Keratinocyte (primary cell): Measurements from ENCODE around the gene OSBPL5. TPM values are rescaled to one million over a fixed set of nuclear protein-coding genes. Genes with fewer than 3 reads are reported as not detected.

Experiments used
- DNase-seq: peaks from one replicate; pipeline ENCODE4 v3.0.0-alpha.2; 2011; ENCODE audit warnings: low read depth, missing footprints, low spot score
- FAIRE-seq: peaks from 2 replicates; lab custom pipeline; 2011; peaks lifted over from hg19 to GRCh38; lab: Jason Lieb, UNC
- H2AFZ ChIP-seq: 2 replicates; pipeline ENCODE4 v1.6.0; 2012; ENCODE audit warnings: low read length, control low read depth, inconsistent platforms; ENCODE audit not compliant: control insufficient read depth
- H3K27ac ChIP-seq: 2 replicates; pipeline ENCODE4 v1.5.1; 2011; ENCODE audit warnings: low read length; ENCODE audit not compliant: control insufficient read depth, insufficient read depth
- H3K27me3 ChIP-seq: 3 replicates; pipeline ENCODE4 v1.6.0; 2011; ENCODE audit warnings: low read length; ENCODE audit not compliant: control insufficient read depth, insufficient read depth; ENCODE audit errors: extremely low read depth
- H3K36me3 ChIP-seq, 2 experiments: 2 replicates in 1 of 2; 3 replicates in 1 of 2; pipeline ENCODE4 v1.5.1; 2011; ENCODE audit warnings: low read length in 2 of 2, mild to moderate bottlenecking in 1 of 2; ENCODE audit not compliant: control insufficient read depth in 2 of 2, insufficient read depth in 2 of 2; ENCODE audit errors: extremely low read depth in 1 of 2
- H3K4me1 ChIP-seq: 3 replicates; pipeline ENCODE4 v1.5.1; 2011; ENCODE audit warnings: low read length; ENCODE audit not compliant: control insufficient read depth, insufficient read depth; ENCODE audit errors: extremely low read depth
- H3K4me2 ChIP-seq: 3 replicates; pipeline ENCODE4 v1.6.0; 2011; ENCODE audit warnings: low read depth, low read length; ENCODE audit not compliant: control insufficient read depth, insufficient read depth; ENCODE audit errors: extremely low read depth
- H3K4me3 ChIP-seq, 3 experiments: fragments of 200-600 bp in 1 of 3; sonication (generic) in 1 of 3; 2 replicates in 2 of 3; 3 replicates in 1 of 3; pipeline ENCODE4 v1.5.1; 2011 to 2016; ENCODE audit warnings: low read length in 3 of 3, mild to moderate bottlenecking in 3 of 3, control low read depth in 2 of 3, inconsistent platforms in 1 of 3, low read depth in 1 of 3, mixed read lengths in 1 of 3, mixed run types in 1 of 3, moderate library complexity in 1 of 3; ENCODE audit not compliant: control insufficient read depth in 2 of 3, insufficient read depth in 2 of 3; ENCODE audit errors: extremely low read depth in 1 of 3
- H3K79me2 ChIP-seq: 2 replicates; pipeline ENCODE4 v1.6.0; 2012; ENCODE audit warnings: low read length; ENCODE audit not compliant: control insufficient read depth, insufficient read depth
- H3K9ac ChIP-seq: 3 replicates; pipeline ENCODE4 v1.6.0; 2011; ENCODE audit warnings: low read length; ENCODE audit not compliant: control insufficient read depth, insufficient read depth; ENCODE audit errors: extremely low read depth
- H3K9me1 ChIP-seq: 3 replicates; pipeline ENCODE4 v1.6.0; 2011; ENCODE audit warnings: low read length; ENCODE audit not compliant: control insufficient read depth, insufficient read depth; ENCODE audit errors: extremely low read depth
- H3K9me3 ChIP-seq: 2 replicates; pipeline ENCODE4 v1.5.1; 2012; ENCODE audit warnings: low read depth, low read length; ENCODE audit not compliant: control insufficient read depth
- H4K20me1 ChIP-seq: 3 replicates; pipeline ENCODE4 v1.6.0; 2011; ENCODE audit warnings: low read length; ENCODE audit not compliant: control insufficient read depth, insufficient read depth; ENCODE audit errors: extremely low read depth
- CTCF ChIP-seq, 3 experiments: IDR thresholded peaks in 1 of 3; conservative IDR thresholded peaks in 1 of 3; optimal IDR thresholded peaks in 1 of 3; 2 replicates in 2 of 3; 3 replicates in 1 of 3; pipeline versions ENCODE3 to v1.5.1; 2011; ENCODE audit warnings: low read length in 3 of 3, mild to moderate bottlenecking in 3 of 3, moderate library complexity in 2 of 3, control low read depth in 1 of 3, inconsistent platforms in 1 of 3; ENCODE audit not compliant: insufficient read depth in 2 of 3; ENCODE audit errors: extremely low read depth in 1 of 3
- EZH2 ChIP-seq: IDR thresholded peaks from one replicate; pipeline ENCODE4 v1.6.1; 2012; ENCODE audit warnings: inconsistent platforms, mild to moderate bottlenecking, low read length, moderate library complexity
- dilution Hi-C: fragments of 300-500 bp; cut with MboI; formaldehyde crosslinking; loops from one replicate; pipeline ENCODE4 v1.7.0; 2020; ENCODE audit warnings: low sequenced_read_pairs; ENCODE audit not compliant: extremely low pct_ligation_motif_present
- polyA plus RNA-seq, 5 experiments: library from polyadenylated mRNA; depleted of rRNA in 3 of 5; stranded (reverse) in 3 of 5; stranded (forward) in 1 of 5; unstranded in 1 of 5; fragments of >200 nt; gene quantifications; 1 replicate in 1 of 5; 2 replicates in 3 of 5; 3 replicates in 1 of 5; pipeline versions ENCODE4 v1.2.1 to v1.2.3, GENCODE V29; 2011 to 2012; ENCODE audit warnings: missing spikeins in 2 of 5, low read depth in 1 of 5, low replicate concordance in 1 of 5

The OSBPL5 gene
- polyA plus RNA-seq, 1 donor (not counting 4 experiments of a cell fraction or from before 2014, with no cell fraction given) = 3.0 TPM

DNA sequence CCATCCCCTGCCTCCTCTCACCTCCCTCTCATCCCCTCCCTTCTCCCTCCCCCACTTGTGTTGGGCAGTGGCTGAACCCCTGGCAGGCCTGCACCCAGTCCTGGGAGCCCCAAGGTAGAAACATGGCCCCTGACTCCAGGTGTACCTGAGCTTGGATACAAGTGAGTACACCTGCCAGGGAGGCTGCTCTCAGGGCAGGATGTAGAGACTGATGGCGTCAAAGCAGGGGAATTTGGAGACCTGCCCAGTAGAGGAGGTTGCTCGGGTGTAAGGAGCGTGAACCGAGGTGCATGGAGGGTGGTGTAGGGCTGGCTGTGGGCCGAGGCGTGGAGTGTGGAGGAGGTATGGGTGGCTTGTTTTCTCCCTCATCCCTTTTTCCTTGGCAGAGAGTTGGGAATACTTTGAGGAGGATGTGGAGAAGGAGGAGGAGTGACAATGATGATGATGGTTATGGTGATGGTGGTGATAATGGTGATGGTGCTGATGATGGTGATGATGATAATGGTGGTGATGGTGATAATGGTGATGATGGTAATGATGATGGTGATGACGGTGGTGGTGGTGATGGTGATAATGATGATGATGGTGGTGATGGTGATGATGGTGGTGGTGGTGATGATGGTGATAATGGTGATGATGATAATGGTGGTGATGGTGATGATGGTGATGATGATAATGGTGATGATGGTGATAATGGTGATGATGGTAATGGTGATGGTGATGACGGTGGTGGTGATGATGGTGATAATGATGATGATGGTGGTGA lies 41.2 kb upstream of the OSBPL5 start:
- no peak overlapping the region for H2AFZ ChIP-seq
- H3K4me1 ChIP-seq = no peaks in the 10 kb centered on the region
- H3K9me3 ChIP-seq = no peaks in the 10 kb centered on the region
- dilution Hi-C loops = no loop called here
- no peaks in the 10 kb centered on the region for H3K9me1 ChIP-seq
- no peak overlapping the region for H3K4me2 ChIP-seq
- no peak for FAIRE-seq
- TF ChIP-seq EZH2 = no peak
- no peak for TF ChIP-seq CTCF (optimal IDR thresholded peaks at IDR 0.05 in 1 of 3, IDR thresholded peaks at IDR 0.05 in 1 of 3, conservative IDR thresholded peaks at IDR 0.05 in 1 of 3; ENCODE audit: extremely low read depth in 1 of 3, insufficient read depth in 2 of 3, low read length in 3 of 3)
- no peaks in the 10 kb centered on the region for H4K20me1 ChIP-seq
- DNase-seq = no peak
- H3K27me3 ChIP-seq = peaks cover 51% of the 10 kb centered on the region
- no peak overlapping the region for H3K4me3 ChIP-seq
- no peak overlapping the region for H3K27ac ChIP-seq
- no peaks in the 10 kb centered on the region for H3K36me3 ChIP-seq
- no peaks in the 10 kb centered on the region for H3K79me2 ChIP-seq
- no peak overlapping the region for H3K9ac ChIP-seq

GRCh38 chr11:3205261-3206155 lies 40.4 kb upstream of the OSBPL5 start:
- H3K4me2 ChIP-seq = no peak overlapping the region
- DNase-seq (no peak), FAIRE-seq (no peak)
- no peak overlapping the region for H3K27ac ChIP-seq
- no peak overlapping the region for H3K4me3 ChIP-seq
- no peaks in the 10 kb centered on the region for H3K4me1 ChIP-seq
- H3K9ac ChIP-seq = no peak overlapping the region
- H2AFZ ChIP-seq = no peak overlapping the region
- peaks cover 60% of the 10 kb centered on the region for H3K27me3 ChIP-seq
- H3K79me2 ChIP-seq = no peaks in the 10 kb centered on the region
- no peak for TF ChIP-seq EZH2
- no peak for TF ChIP-seq CTCF (optimal IDR thresholded peaks at IDR 0.05 in 1 of 3, IDR thresholded peaks at IDR 0.05 in 1 of 3, conservative IDR thresholded peaks at IDR 0.05 in 1 of 3; ENCODE audit: extremely low read depth in 1 of 3, insufficient read depth in 2 of 3, low read length in 3 of 3)
- dilution Hi-C loops = no loop called here
- no peaks in the 10 kb centered on the region for H3K36me3 ChIP-seq
- H4K20me1 ChIP-seq = no peaks in the 10 kb centered on the region
- no peaks in the 10 kb centered on the region for H3K9me3 ChIP-seq
- no peaks in the 10 kb centered on the region for H3K9me1 ChIP-seq
